Keratinocyte (primary cell): ENCODE results near the gene CPNE1. TPM values are rescaled to one million over a fixed set of nuclear protein-coding genes. Genes with fewer than 3 reads are reported as not detected.

Source experiments
- DNase-seq: peaks from one replicate; pipeline ENCODE4 v3.0.0-alpha.2; 2011; ENCODE audit warnings: low read depth, missing footprints, low spot score
- FAIRE-seq: peaks from 2 replicates; lab custom pipeline; 2011; peaks lifted over from hg19 to GRCh38; lab: Jason Lieb, UNC
- H2AFZ ChIP-seq: 2 replicates; pipeline ENCODE4 v1.6.0; 2012; ENCODE audit warnings: low read length, control low read depth, inconsistent platforms; ENCODE audit not compliant: control insufficient read depth
- H3K27ac ChIP-seq: 2 replicates; pipeline ENCODE4 v1.5.1; 2011; ENCODE audit warnings: low read length; ENCODE audit not compliant: control insufficient read depth, insufficient read depth
- H3K27me3 ChIP-seq: 3 replicates; pipeline ENCODE4 v1.6.0; 2011; ENCODE audit warnings: low read length; ENCODE audit not compliant: control insufficient read depth, insufficient read depth; ENCODE audit errors: extremely low read depth
- H3K36me3 ChIP-seq, 2 experiments: 2 replicates in 1 of 2; 3 replicates in 1 of 2; pipeline ENCODE4 v1.5.1; 2011; ENCODE audit warnings: low read length in 2 of 2, mild to moderate bottlenecking in 1 of 2; ENCODE audit not compliant: control insufficient read depth in 2 of 2, insufficient read depth in 2 of 2; ENCODE audit errors: extremely low read depth in 1 of 2
- H3K4me1 ChIP-seq: 3 replicates; pipeline ENCODE4 v1.5.1; 2011; ENCODE audit warnings: low read length; ENCODE audit not compliant: control insufficient read depth, insufficient read depth; ENCODE audit errors: extremely low read depth
- H3K4me2 ChIP-seq: 3 replicates; pipeline ENCODE4 v1.6.0; 2011; ENCODE audit warnings: low read depth, low read length; ENCODE audit not compliant: control insufficient read depth, insufficient read depth; ENCODE audit errors: extremely low read depth
- H3K4me3 ChIP-seq, 3 experiments: fragments of 200-600 bp in 1 of 3; sonication (generic) in 1 of 3; 2 replicates in 2 of 3; 3 replicates in 1 of 3; pipeline ENCODE4 v1.5.1; 2011 to 2016; ENCODE audit warnings: low read length in 3 of 3, mild to moderate bottlenecking in 3 of 3, control low read depth in 2 of 3, inconsistent platforms in 1 of 3, low read depth in 1 of 3, mixed read lengths in 1 of 3, mixed run types in 1 of 3, moderate library complexity in 1 of 3; ENCODE audit not compliant: control insufficient read depth in 2 of 3, insufficient read depth in 2 of 3; ENCODE audit errors: extremely low read depth in 1 of 3
- H3K79me2 ChIP-seq: 2 replicates; pipeline ENCODE4 v1.6.0; 2012; ENCODE audit warnings: low read length; ENCODE audit not compliant: control insufficient read depth, insufficient read depth
- H3K9ac ChIP-seq: 3 replicates; pipeline ENCODE4 v1.6.0; 2011; ENCODE audit warnings: low read length; ENCODE audit not compliant: control insufficient read depth, insufficient read depth; ENCODE audit errors: extremely low read depth
- H3K9me1 ChIP-seq: 3 replicates; pipeline ENCODE4 v1.6.0; 2011; ENCODE audit warnings: low read length; ENCODE audit not compliant: control insufficient read depth, insufficient read depth; ENCODE audit errors: extremely low read depth
- H3K9me3 ChIP-seq: 2 replicates; pipeline ENCODE4 v1.5.1; 2012; ENCODE audit warnings: low read depth, low read length; ENCODE audit not compliant: control insufficient read depth
- H4K20me1 ChIP-seq: 3 replicates; pipeline ENCODE4 v1.6.0; 2011; ENCODE audit warnings: low read length; ENCODE audit not compliant: control insufficient read depth, insufficient read depth; ENCODE audit errors: extremely low read depth
- CTCF ChIP-seq, 3 experiments: IDR thresholded peaks in 1 of 3; conservative IDR thresholded peaks in 1 of 3; optimal IDR thresholded peaks in 1 of 3; 2 replicates in 2 of 3; 3 replicates in 1 of 3; pipeline versions ENCODE3 to v1.5.1; 2011; ENCODE audit warnings: low read length in 3 of 3, mild to moderate bottlenecking in 3 of 3, moderate library complexity in 2 of 3, control low read depth in 1 of 3, inconsistent platforms in 1 of 3; ENCODE audit not compliant: insufficient read depth in 2 of 3; ENCODE audit errors: extremely low read depth in 1 of 3
- EZH2 ChIP-seq: IDR thresholded peaks from one replicate; pipeline ENCODE4 v1.6.1; 2012; ENCODE audit warnings: inconsistent platforms, mild to moderate bottlenecking, low read length, moderate library complexity
- dilution Hi-C: fragments of 300-500 bp; cut with MboI; formaldehyde crosslinking; loops from one replicate; pipeline ENCODE4 v1.7.0; 2020; ENCODE audit warnings: low sequenced_read_pairs; ENCODE audit not compliant: extremely low pct_ligation_motif_present
- polyA plus RNA-seq, 5 experiments: library from polyadenylated mRNA; depleted of rRNA in 3 of 5; stranded (reverse) in 3 of 5; stranded (forward) in 1 of 5; unstranded in 1 of 5; fragments of >200 nt; gene quantifications; 1 replicate in 1 of 5; 2 replicates in 3 of 5; 3 replicates in 1 of 5; pipeline versions ENCODE4 v1.2.1 to v1.2.3, GENCODE V29; 2011 to 2012; ENCODE audit warnings: missing spikeins in 2 of 5, low read depth in 1 of 5, low replicate concordance in 1 of 5

The CPNE1 gene
- polyA plus RNA-seq, 1 donor (not counting 4 experiments of a cell fraction or from before 2014, with no cell fraction given) = 111 TPM

- Histone ChIP-seq H3K27me3 (no peaks in the 10 kb centered on the region), H4K20me1 (peaks cover 5% of the 10 kb centered on the region), H3K4me1 (no peaks in the 10 kb centered on the region), H2AFZ (no peak overlapping the region), H3K9me3 (no peaks in the 10 kb centered on the region), H3K9ac (no peak overlapping the region), H3K36me3 (peaks cover 32 to 54% of the 10 kb centered on the region in 2 experiments), H3K79me2 (peaks cover 67% of the 10 kb centered on the region), H3K4me2 (no peak overlapping the region), H3K4me3 (no peak overlapping the region), H3K27ac (no peak overlapping the region), H3K9me1 (no peaks in the 10 kb centered on the region)
- dilution Hi-C loops = no loop called here
- no peak for TF ChIP-seq EZH2
- TF ChIP-seq CTCF (optimal IDR thresholded peaks at IDR 0.05 in 1 of 3, IDR thresholded peaks at IDR 0.05 in 1 of 3, conservative IDR thresholded peaks at IDR 0.05 in 1 of 3; ENCODE audit: extremely low read depth in 1 of 3, insufficient read depth in 2 of 3, low read length in 3 of 3) = no peak
- FAIRE-seq = no peak
- no peak for DNase-seq
Measured at GRCh38 chr20:35711588-35712209, 47.0 kb upstream of the CPNE1 start.

- Histone ChIP-seq H3K36me3 (peaks cover 29 to 53% of the 10 kb centered on the region in 2 experiments), H3K79me2 (peaks cover 62% of the 10 kb centered on the region), H3K9me3 (no peaks in the 10 kb centered on the region), H3K4me1 (no peaks in the 10 kb centered on the region), H3K27ac (no peak overlapping the region), H3K4me3 (no peak overlapping the region), H3K4me2 (no peak overlapping the region), H3K9ac (no peak overlapping the region), H4K20me1 (peaks cover 3% of the 10 kb centered on the region), H3K27me3 (no peaks in the 10 kb centered on the region), H3K9me1 (no peaks in the 10 kb centered on the region), H2AFZ (no peak overlapping the region)
- DNase-seq = no peak
- dilution Hi-C loops = no loop called here
- no peak for TF ChIP-seq EZH2
- no peak for FAIRE-seq
Measured at GRCh38 chr20:35710884-35711587, 46.3 kb upstream of the CPNE1 start.
